GM23338 (cell line): ENCODE measurements around the gene MAST4. TPM values are rescaled to one million over a fixed set of nuclear protein-coding genes. Genes with fewer than 3 reads are reported as not detected.

Experiments
- ATAC-seq: fragments of 200-7000 bp; cut with Tn5 transposase; 3 replicates; pipeline ENCODE4 v1.9.1; 2020
- DNase-seq: peaks from one replicate; pipeline ENCODE4 v3.0.0-alpha.2; 2015; ENCODE audit warnings: low spot score
- H2AFZ ChIP-seq: fragments of 200-600 bp; sonication (generic); 2 replicates; pipeline ENCODE4 v1.8.0; 2016; ENCODE audit warnings: antibody characterized with exemption, mild to moderate bottlenecking, moderate library complexity
- H3F3A ChIP-seq: fragments of 200-600 bp; sonication (generic); replicated peaks from 2 replicates; pipeline ENCODE4 v1.8.0; 2017; ENCODE audit warnings: antibody characterized with exemption, mixed run types, low read depth
- H3K27ac ChIP-seq: fragments of 200-600 bp; sonication (generic); 2 replicates; pipeline ENCODE4 v1.6.1; 2016; ENCODE audit warnings: low read depth
- H3K27me3 ChIP-seq: fragments of 200-600 bp; sonication (generic); 2 replicates; pipeline ENCODE4 v1.8.0; 2016; ENCODE audit warnings: mild to moderate bottlenecking, mixed run types, moderate library complexity; ENCODE audit not compliant: insufficient read depth
- H3K36me3 ChIP-seq: fragments of 200-600 bp; sonication (generic); 2 replicates; pipeline ENCODE4 v1.8.0; 2016; ENCODE audit warnings: mild to moderate bottlenecking; ENCODE audit not compliant: insufficient read depth
- H3K4me1 ChIP-seq: fragments of 200-600 bp; sonication (generic); 2 replicates; pipeline ENCODE4 v1.8.0; 2016; ENCODE audit warnings: mild to moderate bottlenecking, moderate library complexity; ENCODE audit not compliant: insufficient read depth
- H3K4me2 ChIP-seq: fragments of 200-600 bp; sonication (generic); 2 replicates; pipeline ENCODE4 v1.7.1; 2017; ENCODE audit warnings: mixed run types
- H3K4me3 ChIP-seq: fragments of 200-600 bp; sonication (generic); 2 replicates; pipeline ENCODE4 v1.6.1; 2016; ENCODE audit warnings: mixed run types
- H3K79me2 ChIP-seq: fragments of 200-600 bp; sonication (generic); replicated peaks from 2 replicates; pipeline ENCODE4 v1.8.0; 2017; ENCODE audit warnings: mild to moderate bottlenecking; ENCODE audit not compliant: insufficient read depth
- H3K9me2 ChIP-seq: fragments of 200-600 bp; sonication (generic); 2 replicates; pipeline ENCODE4 v1.8.0; 2017; ENCODE audit not compliant: insufficient read depth
- H4K20me1 ChIP-seq: fragments of 200-600 bp; sonication (generic); replicated peaks from 2 replicates; pipeline ENCODE4 v1.8.0; 2017; ENCODE audit warnings: mild to moderate bottlenecking; ENCODE audit not compliant: insufficient read depth
- H3K27ac Mint-ChIP-seq: 2 replicates; pipeline ENCODE4 v1.8.0; 2020; ENCODE audit warnings: inconsistent platforms, mild to moderate bottlenecking, moderate library complexity, mixed read lengths
- H3K27me3 Mint-ChIP-seq: 3 replicates; pipeline ENCODE4 v1.8.0; 2022; ENCODE audit warnings: low read depth, mild to moderate bottlenecking, moderate library complexity, mixed read lengths, inconsistent platforms; ENCODE audit not compliant: insufficient read depth, poor library complexity
- H3K36me3 Mint-ChIP-seq: 3 replicates; pipeline ENCODE4 v1.8.0; 2021; ENCODE audit warnings: low read depth, mild to moderate bottlenecking, inconsistent platforms, moderate library complexity, mixed read lengths
- H3K4me1 Mint-ChIP-seq: 3 replicates; pipeline ENCODE4 v1.8.0; 2020; ENCODE audit warnings: mild to moderate bottlenecking, inconsistent platforms, mixed read lengths
- H3K4me3 Mint-ChIP-seq: 3 replicates; pipeline ENCODE4 v1.8.0; 2021; ENCODE audit warnings: moderate library complexity, mild to moderate bottlenecking, inconsistent platforms, mixed read lengths
- H3K9me3 Mint-ChIP-seq: 3 replicates; pipeline ENCODE4 v1.8.0; 2020; ENCODE audit warnings: moderate library complexity, mild to moderate bottlenecking, inconsistent platforms, mixed read lengths
- CREB1 ChIP-seq: fragments of 250-450 bp; sonication (Bioruptor Pico); IDR thresholded peaks from 2 replicates; pipeline ENCODE4 v1.5.0; 2020; ENCODE audit warnings: low read depth, mild to moderate bottlenecking, moderate library complexity
- EZH2 ChIP-seq: fragments of 200-600 bp; sonication (generic); IDR thresholded peaks from one replicate; pipeline ENCODE4 v1.8.0; 2017; ENCODE audit warnings: antibody characterized with exemption, mild to moderate bottlenecking, low read depth; ENCODE audit not compliant: unreplicated experiment
- EZH2phosphoT487 ChIP-seq: fragments of 200-600 bp; sonication (generic); IDR thresholded peaks from one replicate; pipeline ENCODE4 v1.8.1; 2018; ENCODE audit warnings: antibody characterized with exemption; ENCODE audit not compliant: unreplicated experiment
- JUNB ChIP-seq: IDR thresholded peaks from one replicate; pipeline ENCODE4 v1.6.1; 2016; ENCODE audit warnings: antibody characterized with exemption; ENCODE audit not compliant: unreplicated experiment
- NANOG ChIP-seq: IDR thresholded peaks from 2 replicates; pipeline ENCODE4 v1.6.1; 2016; ENCODE audit warnings: antibody characterized with exemption, borderline replicate concordance
- POLR2AphosphoS5 ChIP-seq: IDR thresholded peaks from 2 replicates; pipeline ENCODE4 v1.6.1; 2016; ENCODE audit warnings: antibody characterized with exemption, low read depth
- STAT1 ChIP-seq: IDR thresholded peaks from one replicate; pipeline ENCODE4 v1.6.1; 2016; ENCODE audit warnings: antibody characterized with exemption; ENCODE audit not compliant: unreplicated experiment
- ZNF114 ChIP-seq: fragments of 250-450 bp; sonication (Bioruptor Pico); IDR thresholded peaks from 2 replicates; pipeline ENCODE4 v1.5.0; 2020; ENCODE audit warnings: mild to moderate bottlenecking, moderate library complexity
- ZNF331 ChIP-seq: fragments of 250-450 bp; sonication (Bioruptor Pico); IDR thresholded peaks from 2 replicates; pipeline ENCODE4 v1.5.0; 2020; ENCODE audit warnings: low read depth, mild to moderate bottlenecking, moderate library complexity
- polyA plus RNA-seq: library from polyadenylated mRNA; unstranded; fragments of >200 nt; fragmentation: Nextera tagmentation; extraction: Ambion mirVana; gene quantifications from 2 replicates; pipeline ENCODE4 v1.2.1, GENCODE V29; 2016
- total RNA-seq: library from RNA; depleted of rRNA; stranded (reverse); fragments of >200 nt; shearing (Covaris generic); gene quantifications from 2 replicates; pipeline ENCODE4 v1.2.3, GENCODE V29; 2014
- TF ChIP-seq, protein P1 (sequence below): fragments of 250-450 bp; sonication (Bioruptor Pico); IDR thresholded peaks from 2 replicates; pipeline ENCODE4 v1.5.0; 2020; ENCODE audit warnings: mild to moderate bottlenecking, moderate library complexity
- TF ChIP-seq, protein P2 (sequence below): IDR thresholded peaks from 2 replicates; pipeline ENCODE4 v1.6.1; 2016; ENCODE audit warnings: antibody characterized with exemption
- TF ChIP-seq, protein P3 (sequence below), 2 experiments: fragments of 200-600 bp in 1 of 2; sonication (generic) in 1 of 2; conservative IDR thresholded peaks; 2 replicates each; pipeline versions ENCODE4 v1.5.1 to v1.6.1; 2016 to 2017; ENCODE audit warnings: antibody characterized with exemption in 2 of 2, low read depth in 2 of 2, mild to moderate bottlenecking in 2 of 2, moderate library complexity in 1 of 2
- TF ChIP-seq, protein P4 (sequence below): IDR thresholded peaks from one replicate; pipeline ENCODE4 v1.6.1; 2018; ENCODE audit warnings: antibody characterized with exemption; ENCODE audit not compliant: unreplicated experiment

The MAST4 gene
- total and polyA plus RNA-seq, 2 experiments from 2014 or later, result 3.6 to 8.5 TPM

GRCh38 chr5:66932457-66932856 lies 336.3 kb downstream of the MAST4 start:
- peak overlapping the region; percentile 7; the same call in 1 of the 2 replicates for H3K27ac Mint-ChIP-seq
- H3K9me2 ChIP-seq, result 0 out of 2 replicates have a peak, but pooled peaks cover 6% of the 10 kb centered on the region
- H3K9me3 Mint-ChIP-seq, result no peaks in the 10 kb centered on the region
- no peak overlapping the region for H3K4me3 ChIP-seq
- no peak overlapping the region for H3K4me3 Mint-ChIP-seq
- peaks cover 6% of the 10 kb centered on the region; the same call in 1 of the 2 replicates for H3K4me1 ChIP-seq
- no peaks in the 10 kb centered on the region for H4K20me1 ChIP-seq
- H3K27ac ChIP-seq, result no peak overlapping the region
- H2AFZ ChIP-seq, result no peak overlapping the region
- TF ChIP-seq, protein P1, sequence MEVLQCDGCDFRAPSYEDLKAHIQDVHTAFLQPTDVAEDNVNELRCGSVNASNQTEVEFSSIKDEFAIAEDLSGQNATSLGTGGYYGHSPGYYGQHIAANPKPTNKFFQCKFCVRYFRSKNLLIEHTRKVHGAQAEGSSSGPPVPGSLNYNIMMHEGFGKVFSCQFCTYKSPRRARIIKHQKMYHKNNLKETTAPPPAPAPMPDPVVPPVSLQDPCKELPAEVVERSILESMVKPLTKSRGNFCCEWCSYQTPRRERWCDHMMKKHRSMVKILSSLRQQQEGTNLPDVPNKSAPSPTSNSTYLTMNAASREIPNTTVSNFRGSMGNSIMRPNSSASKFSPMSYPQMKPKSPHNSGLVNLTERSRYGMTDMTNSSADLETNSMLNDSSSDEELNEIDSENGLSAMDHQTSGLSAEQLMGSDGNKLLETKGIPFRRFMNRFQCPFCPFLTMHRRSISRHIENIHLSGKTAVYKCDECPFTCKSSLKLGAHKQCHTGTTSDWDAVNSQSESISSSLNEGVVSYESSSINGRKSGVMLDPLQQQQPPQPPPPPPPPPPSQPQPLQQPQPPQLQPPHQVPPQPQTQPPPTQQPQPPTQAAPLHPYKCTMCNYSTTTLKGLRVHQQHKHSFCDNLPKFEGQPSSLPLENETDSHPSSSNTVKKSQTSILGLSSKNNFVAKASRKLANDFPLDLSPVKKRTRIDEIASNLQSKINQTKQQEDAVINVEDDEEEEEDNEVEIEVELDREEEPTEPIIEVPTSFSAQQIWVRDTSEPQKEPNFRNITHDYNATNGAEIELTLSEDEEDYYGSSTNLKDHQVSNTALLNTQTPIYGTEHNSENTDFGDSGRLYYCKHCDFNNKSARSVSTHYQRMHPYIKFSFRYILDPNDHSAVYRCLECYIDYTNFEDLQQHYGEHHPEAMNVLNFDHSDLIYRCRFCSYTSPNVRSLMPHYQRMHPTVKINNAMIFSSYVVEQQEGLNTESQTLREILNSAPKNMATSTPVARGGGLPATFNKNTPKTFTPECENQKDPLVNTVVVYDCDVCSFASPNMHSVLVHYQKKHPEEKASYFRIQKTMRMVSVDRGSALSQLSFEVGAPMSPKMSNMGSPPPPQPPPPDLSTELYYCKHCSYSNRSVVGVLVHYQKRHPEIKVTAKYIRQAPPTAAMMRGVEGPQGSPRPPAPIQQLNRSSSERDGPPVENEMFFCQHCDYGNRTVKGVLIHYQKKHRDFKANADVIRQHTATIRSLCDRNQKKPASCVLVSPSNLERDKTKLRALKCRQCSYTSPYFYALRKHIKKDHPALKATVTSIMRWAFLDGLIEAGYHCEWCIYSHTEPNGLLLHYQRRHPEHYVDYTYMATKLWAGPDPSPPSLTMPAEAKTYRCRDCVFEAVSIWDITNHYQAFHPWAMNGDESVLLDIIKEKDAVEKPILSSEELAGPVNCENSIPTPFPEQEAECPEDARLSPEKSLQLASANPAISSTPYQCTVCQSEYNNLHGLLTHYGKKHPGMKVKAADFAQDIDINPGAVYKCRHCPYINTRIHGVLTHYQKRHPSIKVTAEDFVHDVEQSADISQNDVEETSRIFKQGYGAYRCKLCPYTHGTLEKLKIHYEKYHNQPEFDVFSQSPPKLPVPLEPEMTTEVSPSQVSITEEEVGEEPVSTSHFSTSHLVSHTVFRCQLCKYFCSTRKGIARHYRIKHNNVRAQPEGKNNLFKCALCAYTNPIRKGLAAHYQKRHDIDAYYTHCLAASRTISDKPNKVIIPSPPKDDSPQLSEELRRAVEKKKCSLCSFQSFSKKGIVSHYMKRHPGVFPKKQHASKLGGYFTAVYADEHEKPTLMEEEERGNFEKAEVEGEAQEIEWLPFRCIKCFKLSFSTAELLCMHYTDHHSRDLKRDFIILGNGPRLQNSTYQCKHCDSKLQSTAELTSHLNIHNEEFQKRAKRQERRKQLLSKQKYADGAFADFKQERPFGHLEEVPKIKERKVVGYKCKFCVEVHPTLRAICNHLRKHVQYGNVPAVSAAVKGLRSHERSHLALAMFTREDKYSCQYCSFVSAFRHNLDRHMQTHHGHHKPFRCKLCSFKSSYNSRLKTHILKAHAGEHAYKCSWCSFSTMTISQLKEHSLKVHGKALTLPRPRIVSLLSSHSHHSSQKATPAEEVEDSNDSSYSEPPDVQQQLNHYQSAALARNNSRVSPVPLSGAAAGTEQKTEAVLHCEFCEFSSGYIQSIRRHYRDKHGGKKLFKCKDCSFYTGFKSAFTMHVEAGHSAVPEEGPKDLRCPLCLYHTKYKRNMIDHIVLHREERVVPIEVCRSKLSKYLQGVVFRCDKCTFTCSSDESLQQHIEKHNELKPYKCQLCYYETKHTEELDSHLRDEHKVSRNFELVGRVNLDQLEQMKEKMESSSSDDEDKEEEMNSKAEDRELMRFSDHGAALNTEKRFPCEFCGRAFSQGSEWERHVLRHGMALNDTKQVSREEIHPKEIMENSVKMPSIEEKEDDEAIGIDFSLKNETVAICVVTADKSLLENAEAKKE (CRISPR knock-in tag), result no peak
- TF ChIP-seq ZNF114 (CRISPR knock-in tag), result no peak
- no peak for TF ChIP-seq STAT1
- TF ChIP-seq EZH2phosphoT487, result no peak
- no peak for TF ChIP-seq JUNB
- TF ChIP-seq POLR2AphosphoS5, result no peak
- no peak for TF ChIP-seq NANOG
- TF ChIP-seq EZH2, result no peak
- TF ChIP-seq, protein P2, sequence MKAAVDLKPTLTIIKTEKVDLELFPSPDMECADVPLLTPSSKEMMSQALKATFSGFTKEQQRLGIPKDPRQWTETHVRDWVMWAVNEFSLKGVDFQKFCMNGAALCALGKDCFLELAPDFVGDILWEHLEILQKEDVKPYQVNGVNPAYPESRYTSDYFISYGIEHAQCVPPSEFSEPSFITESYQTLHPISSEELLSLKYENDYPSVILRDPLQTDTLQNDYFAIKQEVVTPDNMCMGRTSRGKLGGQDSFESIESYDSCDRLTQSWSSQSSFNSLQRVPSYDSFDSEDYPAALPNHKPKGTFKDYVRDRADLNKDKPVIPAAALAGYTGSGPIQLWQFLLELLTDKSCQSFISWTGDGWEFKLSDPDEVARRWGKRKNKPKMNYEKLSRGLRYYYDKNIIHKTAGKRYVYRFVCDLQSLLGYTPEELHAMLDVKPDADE, result no peak
- no peak for TF ChIP-seq CREB1 (CRISPR knock-in tag)
- TF ChIP-seq, protein P3, sequence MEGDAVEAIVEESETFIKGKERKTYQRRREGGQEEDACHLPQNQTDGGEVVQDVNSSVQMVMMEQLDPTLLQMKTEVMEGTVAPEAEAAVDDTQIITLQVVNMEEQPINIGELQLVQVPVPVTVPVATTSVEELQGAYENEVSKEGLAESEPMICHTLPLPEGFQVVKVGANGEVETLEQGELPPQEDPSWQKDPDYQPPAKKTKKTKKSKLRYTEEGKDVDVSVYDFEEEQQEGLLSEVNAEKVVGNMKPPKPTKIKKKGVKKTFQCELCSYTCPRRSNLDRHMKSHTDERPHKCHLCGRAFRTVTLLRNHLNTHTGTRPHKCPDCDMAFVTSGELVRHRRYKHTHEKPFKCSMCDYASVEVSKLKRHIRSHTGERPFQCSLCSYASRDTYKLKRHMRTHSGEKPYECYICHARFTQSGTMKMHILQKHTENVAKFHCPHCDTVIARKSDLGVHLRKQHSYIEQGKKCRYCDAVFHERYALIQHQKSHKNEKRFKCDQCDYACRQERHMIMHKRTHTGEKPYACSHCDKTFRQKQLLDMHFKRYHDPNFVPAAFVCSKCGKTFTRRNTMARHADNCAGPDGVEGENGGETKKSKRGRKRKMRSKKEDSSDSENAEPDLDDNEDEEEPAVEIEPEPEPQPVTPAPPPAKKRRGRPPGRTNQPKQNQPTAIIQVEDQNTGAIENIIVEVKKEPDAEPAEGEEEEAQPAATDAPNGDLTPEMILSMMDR (conservative IDR thresholded peaks at IDR 0.05; ENCODE audit: low read depth in 2 of 2), result no peak
- TF ChIP-seq ZNF331 (CRISPR knock-in tag), result no peak
- TF ChIP-seq, protein P4, sequence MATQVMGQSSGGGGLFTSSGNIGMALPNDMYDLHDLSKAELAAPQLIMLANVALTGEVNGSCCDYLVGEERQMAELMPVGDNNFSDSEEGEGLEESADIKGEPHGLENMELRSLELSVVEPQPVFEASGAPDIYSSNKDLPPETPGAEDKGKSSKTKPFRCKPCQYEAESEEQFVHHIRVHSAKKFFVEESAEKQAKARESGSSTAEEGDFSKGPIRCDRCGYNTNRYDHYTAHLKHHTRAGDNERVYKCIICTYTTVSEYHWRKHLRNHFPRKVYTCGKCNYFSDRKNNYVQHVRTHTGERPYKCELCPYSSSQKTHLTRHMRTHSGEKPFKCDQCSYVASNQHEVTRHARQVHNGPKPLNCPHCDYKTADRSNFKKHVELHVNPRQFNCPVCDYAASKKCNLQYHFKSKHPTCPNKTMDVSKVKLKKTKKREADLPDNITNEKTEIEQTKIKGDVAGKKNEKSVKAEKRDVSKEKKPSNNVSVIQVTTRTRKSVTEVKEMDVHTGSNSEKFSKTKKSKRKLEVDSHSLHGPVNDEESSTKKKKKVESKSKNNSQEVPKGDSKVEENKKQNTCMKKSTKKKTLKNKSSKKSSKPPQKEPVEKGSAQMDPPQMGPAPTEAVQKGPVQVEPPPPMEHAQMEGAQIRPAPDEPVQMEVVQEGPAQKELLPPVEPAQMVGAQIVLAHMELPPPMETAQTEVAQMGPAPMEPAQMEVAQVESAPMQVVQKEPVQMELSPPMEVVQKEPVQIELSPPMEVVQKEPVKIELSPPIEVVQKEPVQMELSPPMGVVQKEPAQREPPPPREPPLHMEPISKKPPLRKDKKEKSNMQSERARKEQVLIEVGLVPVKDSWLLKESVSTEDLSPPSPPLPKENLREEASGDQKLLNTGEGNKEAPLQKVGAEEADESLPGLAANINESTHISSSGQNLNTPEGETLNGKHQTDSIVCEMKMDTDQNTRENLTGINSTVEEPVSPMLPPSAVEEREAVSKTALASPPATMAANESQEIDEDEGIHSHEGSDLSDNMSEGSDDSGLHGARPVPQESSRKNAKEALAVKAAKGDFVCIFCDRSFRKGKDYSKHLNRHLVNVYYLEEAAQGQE, result no peak
- H3K79me2 ChIP-seq, result no peaks in the 10 kb centered on the region
- no peaks in the 10 kb centered on the region for H3F3A ChIP-seq
- H3K27me3 ChIP-seq, result no peaks in the 10 kb centered on the region
- ATAC-seq (no peak), DNase-seq (no peak)
- no peaks in the 10 kb centered on the region for H3K36me3 ChIP-seq
- no peak overlapping the region for H3K4me2 ChIP-seq
- H3K27me3 Mint-ChIP-seq, result peaks cover 2% of the 10 kb centered on the region
- peaks cover 7% of the 10 kb centered on the region; the same call in 2 of the 3 replicates for H3K4me1 Mint-ChIP-seq
- no peaks in the 10 kb centered on the region for H3K36me3 Mint-ChIP-seq
